ENCODE results near the gene SPG21.
"Not testable (repeated sequence)": the region's sequence is repeated elsewhere in the genome, so short reads cannot be mapped to it uniquely, and the experiment has no call there.

Gene SPG21

DNA sequence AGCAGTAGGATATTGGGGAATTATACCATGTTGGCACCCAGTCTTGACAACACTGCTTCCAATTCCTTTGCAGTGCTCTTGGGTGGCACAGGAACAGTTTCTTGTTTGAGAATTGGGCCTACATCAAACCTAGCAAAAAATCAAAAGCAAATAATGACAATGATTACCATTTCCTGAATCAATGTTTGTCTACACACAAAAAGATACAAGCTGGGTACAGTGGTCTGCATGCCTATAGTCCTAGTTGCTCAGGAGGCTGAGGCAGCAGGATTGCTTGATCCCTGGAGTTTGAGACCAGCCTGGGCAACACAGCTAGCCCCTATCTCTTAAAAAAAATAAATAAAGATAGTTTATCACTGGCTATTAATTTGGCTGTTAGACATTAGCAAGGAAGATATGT lies 31.8 kb upstream of the SPG21 start:
- Histone ChIP-seq H3K27me3 (ENCODE audit: low read depth) (no peaks in the 10 kb centered on the region), H3K4me3 (no peak overlapping the region), H3K4me1 (no peaks in the 10 kb centered on the region), H3K9me3 (no peaks in the 10 kb centered on the region), H3K36me3 (replicated peaks) (peaks cover 67% of the 10 kb centered on the region)
- no peak for DNase-seq (ENCODE audit: low spot score in 2 of 2)
- in situ Hi-C loops (cut with MboI; ENCODE audit: low sequenced_read_pairs), result no loop called here

DNA sequence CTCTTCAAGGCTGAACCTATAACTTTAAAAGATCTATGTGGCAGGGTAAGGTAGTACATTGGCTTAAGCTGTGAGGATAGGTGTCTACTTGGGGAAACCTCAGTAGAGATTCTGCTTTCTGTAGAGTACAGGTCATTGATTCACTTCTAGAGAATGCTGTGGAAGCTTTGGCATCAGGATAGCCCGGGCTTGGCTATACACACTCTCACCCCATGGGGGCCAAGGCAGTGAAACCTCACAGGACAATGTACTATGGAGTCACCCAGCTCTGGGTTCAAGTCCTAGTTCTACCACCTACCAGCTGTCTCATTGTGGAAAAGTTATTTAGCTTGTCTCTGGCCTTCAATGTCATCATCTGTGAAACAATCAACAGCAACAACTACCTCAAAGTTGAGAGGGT lies 30.7 kb upstream of the SPG21 start:
- in situ Hi-C loops (cut with MboI; ENCODE audit: low sequenced_read_pairs), result no loop called here

DNA sequence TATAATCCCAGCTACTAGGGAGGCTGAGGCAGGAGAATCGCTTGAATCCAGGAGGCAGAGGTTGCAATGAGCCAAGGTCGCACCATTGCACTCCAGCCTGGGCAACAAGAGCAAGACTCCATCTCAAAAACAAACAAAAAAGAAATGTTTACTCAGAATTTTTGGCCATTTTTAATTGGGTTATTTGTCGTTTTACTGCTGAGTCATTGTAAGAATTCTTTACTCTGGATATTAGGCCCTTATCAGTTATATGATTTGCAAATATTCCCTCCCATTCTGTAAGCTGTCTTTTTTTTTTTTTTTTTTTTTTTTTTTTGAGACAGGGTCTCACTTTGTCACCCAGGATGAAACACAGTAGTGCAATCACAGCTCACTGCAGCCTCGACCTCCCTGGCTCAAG lies 21.5 kb upstream of the SPG21 start:
- H3K4me3 ChIP-seq; H3K9me3 ChIP-seq; H3K4me1 ChIP-seq; H3K27me3 ChIP-seq (ENCODE audit: low read depth); DNase-seq (ENCODE audit: low spot score in 2 of 2); in situ Hi-C loops (cut with MboI; ENCODE audit: low sequenced_read_pairs): not testable (repeated sequence)
- peaks cover 49% of the 10 kb centered on the region for H3K36me3 ChIP-seq (replicated peaks)

More for the DNA sequence above, 30.7 kb upstream of the SPG21 start:
- H3K4me3 ChIP-seq, result no peak overlapping the region
- no peaks in the 10 kb centered on the region for H3K27me3 ChIP-seq (ENCODE audit: low read depth)
- peaks cover 67% of the 10 kb centered on the region for H3K36me3 ChIP-seq (replicated peaks)
- no peaks in the 10 kb centered on the region for H3K9me3 ChIP-seq
- no peaks in the 10 kb centered on the region for H3K4me1 ChIP-seq
- no peak for DNase-seq (ENCODE audit: low spot score in 2 of 2)

DNA sequence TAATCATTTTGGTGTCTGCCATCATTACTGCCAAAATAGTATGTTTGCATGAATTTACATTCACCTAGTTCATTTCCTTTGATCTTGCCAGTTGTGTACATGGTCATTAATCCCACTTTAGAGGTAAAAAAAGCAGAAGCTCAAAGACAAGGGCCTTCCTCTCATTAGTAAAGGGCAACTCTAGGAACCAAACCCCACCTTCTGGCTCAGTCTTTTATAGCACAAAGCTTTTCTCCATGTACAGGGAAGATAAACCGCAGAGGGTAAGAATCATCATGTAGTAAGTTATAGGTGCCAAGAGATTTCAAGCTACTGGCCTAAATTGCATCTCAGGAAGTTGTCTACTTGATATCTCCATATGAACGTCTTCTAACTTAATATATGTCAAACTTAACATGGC lies 19.3 kb upstream of the SPG21 start:
- DNase-seq (ENCODE audit: low spot score in 2 of 2), result no peak
- no peaks in the 10 kb centered on the region for H3K4me1 ChIP-seq
- in situ Hi-C loops (cut with MboI; ENCODE audit: low sequenced_read_pairs), result no loop called here
- peaks cover 45% of the 10 kb centered on the region for H3K36me3 ChIP-seq (replicated peaks)
- H3K27me3 ChIP-seq (ENCODE audit: low read depth), result no peaks in the 10 kb centered on the region
- no peak overlapping the region for H3K4me3 ChIP-seq
- peaks cover 4% of the 10 kb centered on the region; the same call in 1 of the 2 replicates for H3K9me3 ChIP-seq

DNA sequence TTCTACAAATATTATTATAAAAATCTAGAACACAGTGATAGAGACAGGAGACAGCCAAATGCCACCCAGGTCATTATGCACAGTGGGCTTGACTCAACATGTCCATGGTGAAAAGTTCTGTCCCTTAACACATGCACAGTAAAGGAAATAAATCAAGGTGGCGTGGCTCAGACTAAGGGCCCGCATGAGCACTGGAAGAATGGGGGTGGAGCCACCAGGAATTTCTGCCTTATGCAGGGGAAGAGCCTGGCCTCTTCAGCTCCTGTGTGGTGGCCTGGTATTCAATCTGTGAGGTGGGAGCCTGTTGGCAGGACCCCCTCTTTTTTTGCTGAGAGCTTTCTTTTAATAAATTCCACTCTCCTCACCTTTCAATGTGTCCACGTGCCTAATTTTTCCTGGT lies 17.2 kb upstream of the SPG21 start:
- Histone ChIP-seq H3K4me3 (no peak overlapping the region), H3K9me3 (no peaks in the 10 kb centered on the region), H3K4me1 (no peaks in the 10 kb centered on the region), H3K27me3 (ENCODE audit: low read depth) (no peaks in the 10 kb centered on the region), H3K36me3 (replicated peaks) (peaks cover 45% of the 10 kb centered on the region)
- in situ Hi-C loops (cut with MboI; ENCODE audit: low sequenced_read_pairs), result no loop called here
- peak in 1 of 2 experiments; percentile 50 for DNase-seq (ENCODE audit: low spot score in 2 of 2)

DNA sequence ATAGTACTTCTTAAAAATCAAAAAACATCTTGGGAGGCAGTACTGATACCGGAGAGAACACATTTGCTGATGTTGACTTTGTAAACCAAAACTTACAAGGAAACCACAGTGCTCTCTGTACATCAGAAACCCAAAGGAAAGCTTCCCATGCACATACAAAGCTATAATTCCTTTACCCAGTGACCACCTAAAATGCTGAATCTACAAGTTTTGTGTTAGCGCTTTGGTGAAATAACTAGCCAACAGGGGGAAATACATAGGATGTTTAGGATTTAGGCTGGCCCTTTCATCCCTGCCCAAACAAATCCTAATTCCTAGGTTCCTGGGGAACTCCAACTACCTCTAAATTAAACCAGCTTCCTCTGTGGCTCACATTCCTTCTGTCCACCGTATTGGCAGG lies 15.3 kb upstream of the SPG21 start:
- H3K9me3 ChIP-seq, result no peaks in the 10 kb centered on the region
- H3K27me3 ChIP-seq (ENCODE audit: low read depth), result no peaks in the 10 kb centered on the region
- DNase-seq (ENCODE audit: low spot score in 2 of 2), result no peak
- peaks cover 31% of the 10 kb centered on the region for H3K36me3 ChIP-seq (replicated peaks)
- no peak overlapping the region for H3K4me3 ChIP-seq
- in situ Hi-C loops (cut with MboI; ENCODE audit: low sequenced_read_pairs), result no loop called here
- H3K4me1 ChIP-seq, result no peaks in the 10 kb centered on the region

DNA sequence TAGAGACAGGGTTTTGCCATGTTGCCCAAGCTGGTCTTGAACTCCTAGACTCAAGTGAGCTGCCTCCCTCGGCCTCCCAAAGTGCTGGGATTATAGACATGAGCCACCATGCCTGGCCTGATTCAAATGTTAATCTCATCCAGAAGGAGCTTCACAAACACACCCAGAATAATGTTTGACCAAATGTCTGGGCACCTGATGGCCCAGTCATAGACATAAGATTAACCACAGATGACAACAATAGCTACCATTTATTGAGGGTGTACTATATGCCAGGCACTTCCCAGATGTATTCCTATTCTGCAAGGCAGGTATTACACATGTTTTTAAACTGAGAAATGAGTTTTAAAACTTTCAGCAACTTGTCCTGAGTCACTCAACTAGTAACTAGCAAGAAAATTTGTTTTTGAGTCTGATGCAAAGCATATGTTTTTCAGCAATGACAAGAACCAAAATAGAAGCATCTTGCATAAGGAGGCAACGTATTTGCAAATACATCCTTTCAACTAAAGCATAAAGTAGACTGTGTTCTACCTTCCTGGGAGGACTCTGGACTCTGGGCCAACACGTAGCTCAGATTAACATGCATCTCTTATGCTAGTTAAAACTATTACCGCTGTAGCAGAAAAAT lies 8.1 kb upstream of the SPG21 start:
- Histone ChIP-seq H3K36me3 (replicated peaks) (peaks cover 4% of the 10 kb centered on the region), H3K4me1 (no peaks in the 10 kb centered on the region), H3K4me3 (no peak overlapping the region), H3K9me3 (no peaks in the 10 kb centered on the region), H3K27me3 (ENCODE audit: low read depth) (no peaks in the 10 kb centered on the region)
- in situ Hi-C loops (cut with MboI; ENCODE audit: low sequenced_read_pairs), result no loop called here
- DNase-seq (ENCODE audit: low spot score in 2 of 2), result no peak

DNA sequence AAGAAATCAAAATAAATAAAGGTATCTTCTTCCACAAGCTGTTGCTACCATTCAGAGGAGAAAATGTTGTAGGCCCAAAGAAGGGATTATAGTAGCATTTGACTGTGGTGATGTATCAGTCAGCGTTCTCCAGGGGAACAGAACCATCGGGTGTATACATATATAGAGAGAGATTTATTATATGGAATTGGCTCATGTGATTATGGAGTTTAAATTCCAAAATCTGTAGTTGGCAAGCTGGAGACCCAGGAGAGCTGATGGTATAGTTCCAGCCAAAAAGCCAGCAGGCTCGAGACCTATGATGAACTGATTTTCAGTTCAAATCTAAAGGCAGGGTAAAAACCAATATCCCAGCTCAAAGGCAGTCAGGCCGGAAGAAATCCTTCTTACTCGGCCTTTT lies 7.4 kb upstream of the SPG21 start:
- Histone ChIP-seq H3K36me3 (replicated peaks) (no peaks in the 10 kb centered on the region), H3K4me3 (no peak overlapping the region), H3K9me3 (no peaks in the 10 kb centered on the region), H3K27me3 (ENCODE audit: low read depth) (no peaks in the 10 kb centered on the region), H3K4me1 (no peaks in the 10 kb centered on the region)
- in situ Hi-C loops (cut with MboI; ENCODE audit: low sequenced_read_pairs), result no loop called here
- no peak for DNase-seq (ENCODE audit: low spot score in 2 of 2)

DNA sequence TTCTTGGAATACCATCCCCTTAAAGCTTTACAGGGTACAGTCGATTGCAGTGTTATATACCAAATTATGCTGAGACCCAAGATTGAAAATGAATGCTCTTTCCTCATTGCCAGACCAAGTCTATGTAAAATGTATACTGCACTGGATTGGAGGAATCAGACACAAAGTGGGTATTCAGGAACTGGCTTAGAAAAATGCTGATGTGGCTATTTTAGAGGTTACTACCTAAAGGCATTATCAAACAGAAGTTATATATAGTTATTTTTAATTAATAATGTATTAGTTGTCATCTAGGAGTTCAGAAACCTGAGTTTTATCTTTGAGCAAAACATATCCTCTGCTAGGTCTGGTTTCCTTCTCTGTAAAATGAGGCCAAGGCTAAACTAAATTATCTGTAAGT lies 3.6 kb upstream of the SPG21 start:
- no peak overlapping the region for H3K4me3 ChIP-seq
- in situ Hi-C loops (cut with MboI; ENCODE audit: low sequenced_read_pairs), result no loop called here
- H3K36me3 ChIP-seq (replicated peaks), result no peaks in the 10 kb centered on the region
- H3K9me3 ChIP-seq, result no peaks in the 10 kb centered on the region
- DNase-seq (ENCODE audit: low spot score in 2 of 2), result no peak
- H3K27me3 ChIP-seq (ENCODE audit: low read depth), result no peaks in the 10 kb centered on the region
- H3K4me1 ChIP-seq, result peaks cover 17% of the 10 kb centered on the region

DNA sequence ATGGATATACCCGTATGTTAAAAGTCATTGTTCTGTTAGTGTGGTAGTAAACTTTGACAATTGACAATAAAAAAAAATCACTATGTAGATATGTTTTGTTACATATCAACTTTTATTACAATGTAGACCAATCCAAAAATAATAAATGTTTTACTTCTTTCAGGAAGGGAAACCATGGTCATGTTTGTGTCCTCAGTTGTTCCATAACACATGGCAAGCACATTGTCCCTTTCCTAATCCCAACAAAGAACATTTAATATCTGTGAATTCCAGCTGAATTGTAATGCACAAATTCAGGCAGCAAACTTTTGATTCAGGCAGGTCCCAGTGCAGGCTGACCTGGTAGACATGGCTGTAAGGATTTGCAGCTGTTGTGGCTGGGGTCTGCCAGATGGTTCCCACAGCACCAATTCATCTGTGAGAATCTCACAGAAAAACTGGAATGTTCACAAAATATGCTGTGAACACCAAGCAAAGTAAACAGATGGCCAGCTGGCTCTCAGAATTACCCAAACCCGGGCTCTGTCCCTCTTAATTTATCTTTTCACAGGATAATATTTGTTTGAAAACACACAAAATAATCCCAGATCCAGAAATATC lies 1.9 kb upstream of the SPG21 start:
- Histone ChIP-seq H3K36me3 (replicated peaks) (peaks cover 4% of the 10 kb centered on the region; the same call in 1 of the 2 replicates), H3K4me1 (peaks cover 23% of the 10 kb centered on the region), H3K27me3 (ENCODE audit: low read depth) (no peaks in the 10 kb centered on the region), H3K4me3 (no peak overlapping the region), H3K9me3 (no peaks in the 10 kb centered on the region)
- DNase-seq (ENCODE audit: low spot score in 2 of 2), result peak; percentile 40 to 58
- in situ Hi-C loops (cut with MboI; ENCODE audit: low sequenced_read_pairs), result no loop called here

DNA sequence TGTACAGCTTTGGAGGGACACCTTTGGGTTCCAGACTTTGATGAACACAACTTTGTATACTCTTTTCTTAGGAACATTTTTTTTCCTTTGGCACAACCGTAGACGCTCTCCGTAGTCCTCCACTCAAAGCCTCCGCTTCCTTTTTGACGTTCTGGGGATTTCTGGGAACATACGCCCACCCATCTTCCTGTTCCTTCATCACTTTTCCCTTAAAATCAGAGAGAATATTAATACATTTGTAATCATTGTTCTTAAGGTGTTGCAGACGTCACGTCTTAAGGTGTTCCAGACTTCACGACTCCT lies 405 bp upstream of the SPG21 start:
- peaks cover 4% of the 10 kb centered on the region; the same call in 1 of the 2 replicates for H3K36me3 ChIP-seq (replicated peaks)
- DNase-seq (ENCODE audit: low spot score in 2 of 2), result no peak
- H3K27me3 ChIP-seq (ENCODE audit: low read depth), result no peaks in the 10 kb centered on the region
- H3K4me1 ChIP-seq, result peaks cover 33% of the 10 kb centered on the region
- H3K9me3 ChIP-seq, result no peaks in the 10 kb centered on the region
- H3K4me3 ChIP-seq, result peak overlapping the region; percentile 86
- in situ Hi-C loops (cut with MboI; ENCODE audit: low sequenced_read_pairs), result no loop called here

DNA sequence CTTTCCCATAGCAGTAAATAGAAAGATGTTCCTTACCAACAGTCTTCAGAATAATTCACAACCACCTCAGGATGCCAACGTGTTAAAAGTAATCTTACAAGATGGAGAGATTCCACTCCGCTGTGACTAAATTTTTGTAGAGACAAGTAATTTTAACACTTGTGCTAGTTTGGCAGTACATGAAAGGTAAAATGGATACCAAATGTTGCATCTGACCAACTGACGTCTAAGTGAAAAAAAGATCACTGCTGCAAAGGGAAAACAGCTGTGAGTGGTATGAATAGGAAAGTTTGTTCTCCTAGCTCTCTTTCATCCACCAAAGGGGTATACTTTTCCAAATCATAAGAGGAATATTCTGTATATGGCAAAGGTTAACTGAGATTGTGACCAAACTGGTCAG lies 2.6 kb downstream of the SPG21 start:
- Histone ChIP-seq H3K36me3 (replicated peaks) (peaks cover 16% of the 10 kb centered on the region), H3K4me1 (peaks cover 44% of the 10 kb centered on the region), H3K27me3 (ENCODE audit: low read depth) (no peaks in the 10 kb centered on the region), H3K9me3 (no peaks in the 10 kb centered on the region), H3K4me3 (no peak overlapping the region)
- DNase-seq (ENCODE audit: low spot score in 2 of 2), result no peak
- in situ Hi-C loops (cut with MboI; ENCODE audit: low sequenced_read_pairs), result no loop called here

DNA sequence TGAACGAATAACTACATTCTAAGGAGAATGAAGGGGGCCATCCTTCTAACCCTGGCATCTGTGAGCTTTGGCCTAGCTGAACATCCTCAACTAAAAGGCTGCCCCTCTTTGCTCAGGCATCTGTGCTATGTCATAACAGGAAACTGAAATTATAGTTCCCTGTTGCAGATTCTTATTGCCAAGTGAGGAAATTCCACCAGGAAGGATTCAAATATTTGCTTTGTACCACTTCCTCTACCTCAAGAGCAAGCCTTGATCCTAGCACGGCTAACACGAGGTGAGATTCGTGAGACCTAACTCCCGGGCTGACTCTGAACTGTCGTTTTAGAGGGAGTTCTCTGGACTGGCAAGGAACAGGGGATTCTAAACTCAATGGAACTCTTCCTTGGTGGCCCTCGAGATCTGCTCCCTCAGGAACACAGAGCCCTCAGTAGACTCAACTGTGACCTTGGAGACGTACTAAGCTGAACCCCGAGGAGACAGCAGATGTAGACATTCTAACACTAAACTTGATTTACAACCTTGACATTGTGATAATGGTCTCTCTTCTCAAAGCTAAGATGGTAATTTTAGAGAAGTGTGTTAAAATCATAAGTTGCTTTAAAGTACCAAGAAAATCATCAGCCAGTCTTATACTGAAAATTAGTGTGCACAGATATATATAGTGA lies 4.2 kb downstream of the SPG21 start:
- Histone ChIP-seq H3K9me3 (no peaks in the 10 kb centered on the region), H3K4me1 (peaks cover 35% of the 10 kb centered on the region), H3K27me3 (ENCODE audit: low read depth) (no peaks in the 10 kb centered on the region), H3K36me3 (replicated peaks) (peaks cover 17% of the 10 kb centered on the region), H3K4me3 (no peak overlapping the region)
- in situ Hi-C loops (cut with MboI; ENCODE audit: low sequenced_read_pairs), result no loop called here
- DNase-seq (ENCODE audit: low spot score in 2 of 2), result no peak

DNA sequence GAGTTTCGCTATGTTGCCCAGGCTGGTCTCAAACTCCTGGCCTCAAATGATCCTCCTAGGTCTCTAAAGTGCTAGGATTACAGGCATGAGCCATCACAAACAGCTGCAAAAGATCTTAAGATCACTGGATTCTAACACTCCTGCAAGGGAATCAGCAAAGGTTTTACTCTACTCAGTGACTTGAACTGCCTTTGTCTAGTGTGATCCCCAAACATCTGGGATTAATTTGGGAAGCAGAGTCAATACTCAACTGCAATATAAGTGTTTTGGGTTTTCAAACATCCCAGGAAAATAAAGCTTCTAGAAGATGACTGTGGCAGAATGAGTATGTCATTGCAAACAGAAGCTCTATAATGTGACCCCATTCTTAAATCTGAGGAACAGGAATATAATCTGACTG lies 7.2 kb downstream of the SPG21 start:
- H3K9me3 ChIP-seq, result no peaks in the 10 kb centered on the region
- in situ Hi-C loops (cut with MboI; ENCODE audit: low sequenced_read_pairs), result no loop called here
- H3K4me3 ChIP-seq, result no peak overlapping the region

More for the DNA sequence above, 7.2 kb downstream of the SPG21 start:
- Histone ChIP-seq H3K4me1 (peaks cover 38% of the 10 kb centered on the region), H3K36me3 (replicated peaks) (peaks cover 30% of the 10 kb centered on the region), H3K27me3 (ENCODE audit: low read depth) (no peaks in the 10 kb centered on the region)
- no peak for DNase-seq (ENCODE audit: low spot score in 2 of 2)
